CD14-positive monocyte (primary cell): Measurements from ENCODE around the gene SIK3. TPM values are rescaled to one million over a fixed set of nuclear protein-coding genes. Genes with fewer than 3 reads are reported as not detected.

Source experiments
- DNase-seq, 3 donors: peaks; one replicate each; pipeline ENCODE4 v3.0.0-alpha.2; 2011 to 2022
- H2AFZ ChIP-seq: 2 replicates; pipeline ENCODE4 v1.6.0; 2012; ENCODE audit warnings: mild to moderate bottlenecking, low read depth, low read length, inconsistent platforms; ENCODE audit not compliant: insufficient read depth, poor library complexity, severe bottlenecking
- H3K27ac ChIP-seq, 2 donors: 1 replicate in 1 of 2; 2 replicates in 1 of 2; pipeline ENCODE4 v1.5.1; 2012 to 2013; ENCODE audit warnings: low read length in 2 of 2, control low read depth in 1 of 2, inconsistent platforms in 1 of 2, low read depth in 1 of 2, mild to moderate bottlenecking in 1 of 2
- H3K27me3 ChIP-seq, 2 donors: one replicate each; pipeline versions ENCODE4 v1.6.0 to v1.6.1; 2011 to 2013; ENCODE audit warnings: low read length in 2 of 2; ENCODE audit not compliant: control insufficient read depth in 2 of 2, insufficient read depth in 2 of 2
- H3K36me3 ChIP-seq, 2 donors: replicated peaks in 1 of 2; 1 replicate in 1 of 2; 2 replicates in 1 of 2; pipeline versions ENCODE4 v1.5.1 to v1.6.1; 2012 to 2013; ENCODE audit warnings: low read length in 2 of 2, control low read depth in 1 of 2, inconsistent platforms in 1 of 2, mild to moderate bottlenecking in 1 of 2; ENCODE audit not compliant: insufficient read depth in 2 of 2, control insufficient read depth in 1 of 2
- H3K4me1 ChIP-seq, 2 donors: 1 replicate in 1 of 2; 2 replicates in 1 of 2; pipeline versions ENCODE4 v1.5.1 to v1.6.1; 2012 to 2013; ENCODE audit warnings: low read length in 2 of 2, control low read depth in 1 of 2, inconsistent platforms in 1 of 2, mild to moderate bottlenecking in 1 of 2, moderate library complexity in 1 of 2; ENCODE audit not compliant: insufficient read depth in 2 of 2, control insufficient read depth in 1 of 2
- H3K4me2 ChIP-seq: replicated peaks from 2 replicates; pipeline ENCODE3; 2012; ENCODE audit warnings: low read length, moderate library complexity, mild to moderate bottlenecking; ENCODE audit not compliant: poor library complexity, severe bottlenecking; ENCODE audit errors: extremely low read depth
- H3K4me3 ChIP-seq, 3 experiments: fragments of 200-600 bp in 1 of 3; sonication (generic) in 1 of 3; replicated peaks in 1 of 3; 1 replicate in 2 of 3; 2 replicates in 1 of 3; pipeline ENCODE4 v1.5.1; 2011 to 2013; ENCODE audit warnings: low read length in 3 of 3, mild to moderate bottlenecking in 3 of 3, control low read depth in 2 of 3, low read depth in 2 of 3, inconsistent platforms in 1 of 3, moderate library complexity in 1 of 3
- H3K79me2 ChIP-seq: 2 replicates; pipeline ENCODE4 v1.6.0; 2012; ENCODE audit warnings: mild to moderate bottlenecking, control low read depth, inconsistent platforms, low read length, moderate library complexity; ENCODE audit not compliant: insufficient read depth
- H3K9ac ChIP-seq: 2 replicates; pipeline ENCODE4 v1.6.0; 2017; ENCODE audit warnings: low read length, mild to moderate bottlenecking; ENCODE audit not compliant: insufficient read depth, poor library complexity, severe bottlenecking
- H3K9me3 ChIP-seq, 2 donors: replicated peaks in 1 of 2; 1 replicate in 1 of 2; 2 replicates in 1 of 2; pipeline versions ENCODE4 v1.5.1 to v1.6.1; 2012 to 2013; ENCODE audit warnings: low read length in 2 of 2, control low read depth in 1 of 2; ENCODE audit not compliant: control insufficient read depth in 1 of 2, insufficient read depth in 1 of 2
- H4K20me1 ChIP-seq: 2 replicates; pipeline ENCODE4 v1.6.0; 2012; ENCODE audit warnings: mild to moderate bottlenecking, low read length, control low read depth, moderate library complexity; ENCODE audit not compliant: insufficient read depth
- H3K27ac Mint-ChIP-seq, 7 donors: one replicate each; pipeline ENCODE4 v1.8.0; 2020; ENCODE audit warnings: mild to moderate bottlenecking in 7 of 7, mixed read lengths in 7 of 7, moderate library complexity in 6 of 7, inconsistent platforms in 2 of 7
- H3K27me3 Mint-ChIP-seq, 3 donors: one replicate each; pipeline ENCODE4 v1.8.0; 2021 to 2022; ENCODE audit warnings: low read depth in 3 of 3, mild to moderate bottlenecking in 3 of 3, mixed read lengths in 3 of 3, moderate library complexity in 3 of 3, inconsistent platforms in 1 of 3
- H3K36me3 Mint-ChIP-seq, 2 donors: one replicate each; pipeline ENCODE4 v1.8.0; 2020; ENCODE audit warnings: mixed read lengths in 2 of 2, inconsistent platforms in 1 of 2, mild to moderate bottlenecking in 1 of 2
- H3K4me1 Mint-ChIP-seq: one replicate; pipeline ENCODE4 v1.8.0; 2020; ENCODE audit warnings: mild to moderate bottlenecking, mixed read lengths
- H3K4me3 Mint-ChIP-seq, 2 donors: one replicate each; pipeline ENCODE4 v1.8.0; 2020; ENCODE audit warnings: mild to moderate bottlenecking in 2 of 2, mixed read lengths in 2 of 2, moderate library complexity in 1 of 2
- H3K9me3 Mint-ChIP-seq, 7 donors: one replicate each; pipeline ENCODE4 v1.8.0; 2020 to 2022; ENCODE audit warnings: mixed read lengths in 7 of 7, mild to moderate bottlenecking in 6 of 7, moderate library complexity in 6 of 7, inconsistent platforms in 2 of 7
- WGBS: methylation state at CpG from one replicate; pipeline ENCODE4 v1.1.5; 2013; ENCODE audit warnings: missing lambda C conversion rate; ENCODE audit not compliant: insufficient coverage; 5-methylcytosine and 5-hydroxymethylcytosine counted together
- intact Hi-C, 2 donors: fragments of 100-400 bp; cut with micrococcal nuclease; formaldehyde crosslinking; loops; one replicate each; pipeline versions ENCODE4 v1.15.0 to v1.15.1; 2023
- polyA plus RNA-seq, 3 donors: library from polyadenylated mRNA; depleted of rRNA in 1 of 3; unstranded in 2 of 3; stranded (reverse) in 1 of 3; fragments of 300-500 nt in 2 of 3; fragments of >200 nt in 1 of 3; fragmentation: Illumina TruSeq in 2 of 3; gene quantifications; 1 replicate in 2 of 3; 2 replicates in 1 of 3; pipeline ENCODE4 v1.2.3, GENCODE V29; 2012 to 2021
- TF ChIP-seq, protein P1 (sequence below): fragments of 200-600 bp; IDR thresholded peaks from one replicate; pipeline ENCODE4 v1.8.0; 2022; ENCODE audit warnings: antibody characterized with exemption, mild to moderate bottlenecking

Gene SIK3
- polyA plus RNA-seq, 3 donors: 18.3 to 142 (median 20.0) TPM

GRCh38 chr11:117097389-117098268, 599 bp downstream of the SIK3 start:
- H3K9me3 ChIP-seq: no peaks in the 10 kb centered on the region
- H3K4me3 ChIP-seq: peak overlapping the region; percentile 85 to 97 (median 89)
- Mint-ChIP-seq H3K36me3 (no peaks in the 10 kb centered on the region), H3K4me1 (peaks cover 54% of the 10 kb centered on the region), H3K27me3 (no peaks in the 10 kb centered on the region), H3K9me3 (peaks cover 0 to 2% (median 0%) of the 10 kb centered on the region in 7 donors), H3K27ac (peak overlapping the region; percentile 94 to 100 (median 99)), H3K4me3 (peak overlapping the region; percentile 99 to 100)
- H3K27ac ChIP-seq: peak overlapping the region; percentile 81 to 82
- peak in 1 of 3 donors; percentile 44 for DNase-seq
- H3K36me3 ChIP-seq: no peaks in the 10 kb centered on the region
- H2AFZ ChIP-seq: peak overlapping the region; percentile 47
- peaks cover 55% of the 10 kb centered on the region for H3K79me2 ChIP-seq
- H3K4me2 ChIP-seq: peak overlapping the region; percentile 83
- peaks cover 50% of the 10 kb centered on the region for H4K20me1 ChIP-seq
- intact Hi-C loops: loop anchor here in 1 of 2 donors (5.0 kb wide), 3 partner anchors 95 to 185 kb away; no protein-coding TSS in a partner anchor
- H3K9ac ChIP-seq: peak overlapping the region; percentile 97
- WGBS: under 1% methylated on average over 65 of the region's 65 CpGs
- no peaks in the 10 kb centered on the region for H3K27me3 ChIP-seq
- H3K4me1 ChIP-seq: peaks cover 42 to 50% of the 10 kb centered on the region in 2 donors
- TF ChIP-seq, protein P1, sequence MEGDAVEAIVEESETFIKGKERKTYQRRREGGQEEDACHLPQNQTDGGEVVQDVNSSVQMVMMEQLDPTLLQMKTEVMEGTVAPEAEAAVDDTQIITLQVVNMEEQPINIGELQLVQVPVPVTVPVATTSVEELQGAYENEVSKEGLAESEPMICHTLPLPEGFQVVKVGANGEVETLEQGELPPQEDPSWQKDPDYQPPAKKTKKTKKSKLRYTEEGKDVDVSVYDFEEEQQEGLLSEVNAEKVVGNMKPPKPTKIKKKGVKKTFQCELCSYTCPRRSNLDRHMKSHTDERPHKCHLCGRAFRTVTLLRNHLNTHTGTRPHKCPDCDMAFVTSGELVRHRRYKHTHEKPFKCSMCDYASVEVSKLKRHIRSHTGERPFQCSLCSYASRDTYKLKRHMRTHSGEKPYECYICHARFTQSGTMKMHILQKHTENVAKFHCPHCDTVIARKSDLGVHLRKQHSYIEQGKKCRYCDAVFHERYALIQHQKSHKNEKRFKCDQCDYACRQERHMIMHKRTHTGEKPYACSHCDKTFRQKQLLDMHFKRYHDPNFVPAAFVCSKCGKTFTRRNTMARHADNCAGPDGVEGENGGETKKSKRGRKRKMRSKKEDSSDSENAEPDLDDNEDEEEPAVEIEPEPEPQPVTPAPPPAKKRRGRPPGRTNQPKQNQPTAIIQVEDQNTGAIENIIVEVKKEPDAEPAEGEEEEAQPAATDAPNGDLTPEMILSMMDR: no peak

- TF ChIP-seq, protein P1: no peak
- WGBS: 5% methylated on average over 4 of the region's 6 CpGs
- H3K79me2 ChIP-seq: peaks cover 61% of the 10 kb centered on the region
- H3K27me3 ChIP-seq: no peaks in the 10 kb centered on the region
- peaks cover 57% of the 10 kb centered on the region for H4K20me1 ChIP-seq
- peak overlapping the region; percentile 83 for H3K4me2 ChIP-seq
- peak overlapping the region; percentile 99 to 100 for H3K4me3 Mint-ChIP-seq
- H3K4me1 ChIP-seq: peaks cover 42 to 52% of the 10 kb centered on the region in 2 donors
- H3K9me3 Mint-ChIP-seq: peaks cover 0 to 2% (median 0%) of the 10 kb centered on the region in 7 donors
- peak overlapping the region; percentile 97 for H3K9ac ChIP-seq
- peak overlapping the region; percentile 81 to 82 for H3K27ac ChIP-seq
- H3K36me3 Mint-ChIP-seq: peaks cover 5 to 6% of the 10 kb centered on the region in 2 donors
- peak overlapping the region; percentile 85 to 97 (median 89) for H3K4me3 ChIP-seq
- no peak overlapping the region for H2AFZ ChIP-seq
- DNase-seq: peak in 1 of 3 donors; percentile 12
- intact Hi-C loops: loop anchor here in 1 of 2 donors (5.0 kb wide), 3 partner anchors 95 to 185 kb away; no protein-coding TSS in a partner anchor
- no peaks in the 10 kb centered on the region for H3K36me3 ChIP-seq
- peaks cover 59% of the 10 kb centered on the region for H3K4me1 Mint-ChIP-seq
- H3K9me3 ChIP-seq: no peaks in the 10 kb centered on the region
- no peaks in the 10 kb centered on the region for H3K27me3 Mint-ChIP-seq
- peak overlapping the region; percentile 94 to 100 (median 99) for H3K27ac Mint-ChIP-seq
These were observed 1.2 kb downstream of the SIK3 start for GRCh38 chr11:117097014-117097388.
